ENCODE results near the gene CCT7.

The CCT7 gene

DNA sequence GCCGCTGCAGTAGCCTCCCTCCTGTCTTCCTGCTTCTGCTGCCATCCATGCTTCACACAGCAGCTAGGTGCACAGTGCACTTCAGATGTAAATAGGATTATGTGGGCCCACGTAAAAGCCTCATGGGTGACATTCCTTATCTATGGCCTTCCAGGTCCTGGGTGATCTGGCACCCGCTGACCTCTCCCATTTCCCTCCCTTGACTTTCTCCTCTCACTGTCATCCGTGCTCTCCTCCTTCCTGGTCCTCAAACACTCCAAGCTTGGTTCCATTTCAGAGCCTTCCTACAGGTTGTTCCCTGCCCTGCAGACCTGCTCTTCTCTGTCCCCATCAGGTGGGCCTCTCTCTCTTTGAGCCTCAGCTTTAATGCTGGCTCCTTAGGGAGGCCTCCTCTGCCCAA lies 24.1 kb upstream of the CCT7 start:
- TF ChIP-seq, protein P1, sequence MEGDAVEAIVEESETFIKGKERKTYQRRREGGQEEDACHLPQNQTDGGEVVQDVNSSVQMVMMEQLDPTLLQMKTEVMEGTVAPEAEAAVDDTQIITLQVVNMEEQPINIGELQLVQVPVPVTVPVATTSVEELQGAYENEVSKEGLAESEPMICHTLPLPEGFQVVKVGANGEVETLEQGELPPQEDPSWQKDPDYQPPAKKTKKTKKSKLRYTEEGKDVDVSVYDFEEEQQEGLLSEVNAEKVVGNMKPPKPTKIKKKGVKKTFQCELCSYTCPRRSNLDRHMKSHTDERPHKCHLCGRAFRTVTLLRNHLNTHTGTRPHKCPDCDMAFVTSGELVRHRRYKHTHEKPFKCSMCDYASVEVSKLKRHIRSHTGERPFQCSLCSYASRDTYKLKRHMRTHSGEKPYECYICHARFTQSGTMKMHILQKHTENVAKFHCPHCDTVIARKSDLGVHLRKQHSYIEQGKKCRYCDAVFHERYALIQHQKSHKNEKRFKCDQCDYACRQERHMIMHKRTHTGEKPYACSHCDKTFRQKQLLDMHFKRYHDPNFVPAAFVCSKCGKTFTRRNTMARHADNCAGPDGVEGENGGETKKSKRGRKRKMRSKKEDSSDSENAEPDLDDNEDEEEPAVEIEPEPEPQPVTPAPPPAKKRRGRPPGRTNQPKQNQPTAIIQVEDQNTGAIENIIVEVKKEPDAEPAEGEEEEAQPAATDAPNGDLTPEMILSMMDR (IDR thresholded peaks at IDR 0.05): no peak
- H3K4me2 ChIP-seq (ENCODE audit: low read length): no peak overlapping the region
- H3K79me2 ChIP-seq: peaks cover 2% of the 10 kb centered on the region
- no peak overlapping the region for H2AFZ ChIP-seq
- H3K9me3 ChIP-seq (ENCODE audit: control insufficient read depth, low read length): no peaks in the 10 kb centered on the region
- H3K9ac ChIP-seq: no peak overlapping the region
- no peaks in the 10 kb centered on the region for H3K36me3 ChIP-seq (ENCODE audit: control insufficient read depth, insufficient read depth, low read length)
- no peak overlapping the region for H3K27ac ChIP-seq
- H3K4me1 ChIP-seq: peaks cover 4% of the 10 kb centered on the region
- no peak overlapping the region for H3K4me3 ChIP-seq (ENCODE audit: low read depth, low read length)
- no peaks in the 10 kb centered on the region for H3K27me3 ChIP-seq (ENCODE audit: control insufficient read depth, insufficient read depth, low read length)

DNA sequence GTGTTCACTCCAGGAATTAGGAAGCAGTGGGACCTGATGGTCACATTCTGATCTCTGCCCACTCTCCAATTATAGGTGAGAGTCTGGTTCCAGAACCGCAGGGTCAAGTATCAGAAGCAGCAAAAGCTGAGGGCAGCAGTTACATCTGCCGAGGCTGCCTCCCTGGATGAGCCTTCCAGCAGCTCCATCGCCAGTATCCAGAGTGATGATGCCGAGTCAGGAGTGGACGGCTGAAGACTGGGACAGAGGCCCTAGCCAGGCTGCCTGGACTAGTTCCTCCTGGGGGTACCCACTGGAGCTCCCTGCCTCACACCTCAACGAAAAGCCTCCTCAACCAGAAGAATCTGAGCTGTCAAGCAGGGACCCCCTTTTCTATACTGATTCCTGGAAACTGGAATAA lies 23.4 kb upstream of the CCT7 start:
- Histone ChIP-seq H3K4me2 (ENCODE audit: low read length) (no peak overlapping the region), H3K9me3 (ENCODE audit: control insufficient read depth, low read length) (no peaks in the 10 kb centered on the region), H3K36me3 (ENCODE audit: control insufficient read depth, insufficient read depth, low read length) (no peaks in the 10 kb centered on the region), H3K27ac (no peak overlapping the region), H3K4me1 (peaks cover 4% of the 10 kb centered on the region), H3K27me3 (ENCODE audit: control insufficient read depth, insufficient read depth, low read length) (no peaks in the 10 kb centered on the region), H2AFZ (no peak overlapping the region), H3K79me2 (peaks cover 2% of the 10 kb centered on the region), H3K9ac (no peak overlapping the region), H3K4me3 (ENCODE audit: low read depth, low read length) (no peak overlapping the region)
- TF ChIP-seq, protein P1 (IDR thresholded peaks at IDR 0.05): no peak

DNA sequence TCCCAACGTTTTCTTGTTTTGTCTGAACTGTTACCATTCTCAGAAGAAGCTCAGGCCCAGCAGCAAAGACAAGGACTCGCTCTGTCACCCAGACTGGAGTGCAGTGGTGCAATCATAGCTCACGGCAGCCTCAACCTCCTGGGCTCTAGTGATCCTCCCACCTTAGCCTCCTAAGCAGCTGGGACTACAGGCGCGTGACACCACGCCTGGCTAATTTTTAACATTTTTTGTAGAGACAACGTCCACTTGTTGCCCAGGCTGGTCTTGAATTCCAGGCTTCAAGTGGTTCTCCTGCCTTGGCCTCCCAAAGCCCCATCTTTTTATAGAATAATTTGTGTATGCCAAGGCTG lies 22.0 kb upstream of the CCT7 start:
- H3K4me3 ChIP-seq (ENCODE audit: low read depth, low read length): no peak overlapping the region
- H3K9ac ChIP-seq: no peak overlapping the region
- no peaks in the 10 kb centered on the region for H3K36me3 ChIP-seq (ENCODE audit: control insufficient read depth, insufficient read depth, low read length)
- H3K9me3 ChIP-seq (ENCODE audit: control insufficient read depth, low read length): no peaks in the 10 kb centered on the region
- TF ChIP-seq, protein P1 (IDR thresholded peaks at IDR 0.05): no peak
- no peak overlapping the region for H3K4me2 ChIP-seq (ENCODE audit: low read length)
- H3K4me1 ChIP-seq: peaks cover 4% of the 10 kb centered on the region
- H3K79me2 ChIP-seq: peaks cover 2% of the 10 kb centered on the region
- no peak overlapping the region for H3K27ac ChIP-seq
- peak overlapping the region; percentile 60 for H2AFZ ChIP-seq
- no peaks in the 10 kb centered on the region for H3K27me3 ChIP-seq (ENCODE audit: control insufficient read depth, insufficient read depth, low read length)

DNA sequence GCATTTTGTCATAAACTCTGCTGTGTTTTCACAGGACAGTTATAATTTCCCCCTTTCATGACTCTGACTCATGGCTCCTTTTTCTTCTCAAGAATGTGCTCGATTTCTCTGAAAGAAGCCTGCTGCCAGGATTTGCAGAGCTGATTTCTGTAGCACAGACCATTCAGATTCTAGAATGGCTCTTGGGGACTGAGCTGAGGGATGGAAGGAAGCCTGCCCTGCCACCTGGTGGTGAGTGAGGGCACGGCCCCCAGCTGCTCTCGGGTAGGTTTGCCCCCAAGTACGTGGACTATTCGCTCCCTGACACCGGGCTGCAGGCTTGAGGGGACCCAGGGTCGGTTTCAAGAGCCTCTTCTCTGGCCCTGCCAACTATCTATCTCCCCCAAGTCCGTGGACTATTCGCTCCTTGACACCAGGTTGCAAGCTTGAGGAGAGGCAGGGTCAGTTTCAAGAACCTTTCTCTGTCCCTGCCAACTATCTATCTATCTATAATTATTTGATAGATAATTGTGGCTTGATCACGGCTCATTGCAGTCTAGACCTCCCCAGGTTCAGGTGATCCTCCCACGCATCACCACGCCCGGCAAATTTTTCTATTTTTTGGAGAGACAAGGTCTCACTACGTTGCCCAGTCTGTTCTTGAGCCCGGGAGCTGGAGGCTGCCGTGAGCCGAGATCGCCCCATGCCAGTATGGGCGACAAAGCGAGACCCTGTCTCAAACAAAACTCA lies 21.5 kb upstream of the CCT7 start:
- H3K4me2 ChIP-seq (ENCODE audit: low read length): no peak overlapping the region
- H3K9ac ChIP-seq: no peak overlapping the region
- H3K36me3 ChIP-seq (ENCODE audit: control insufficient read depth, insufficient read depth, low read length): no peaks in the 10 kb centered on the region
- no peaks in the 10 kb centered on the region for H3K9me3 ChIP-seq (ENCODE audit: control insufficient read depth, low read length)
- no peak overlapping the region for H3K4me3 ChIP-seq (ENCODE audit: low read depth, low read length)
- H3K27ac ChIP-seq: no peak overlapping the region
- TF ChIP-seq, protein P1 (IDR thresholded peaks at IDR 0.05): peak; percentile 96
- peak overlapping the region; percentile 60 for H2AFZ ChIP-seq
- H3K79me2 ChIP-seq: peaks cover 2% of the 10 kb centered on the region
- H3K4me1 ChIP-seq: peaks cover 4% of the 10 kb centered on the region
- no peaks in the 10 kb centered on the region for H3K27me3 ChIP-seq (ENCODE audit: control insufficient read depth, insufficient read depth, low read length)

Data from parathyroid adenoma (tissue), 2 donors.